H1 (cell line): ENCODE data around the gene FHAD1. TPM values are rescaled to one million over a fixed set of nuclear protein-coding genes. Genes with fewer than 3 reads are reported as not detected.

Experiments used
- CTCF ChIA-PET: fragments of 300-600 bp; sonication (Branson Sonifier 250); formaldehyde crosslinking; loops from one replicate; lab custom pipeline; 2021; ENCODE audit not compliant: partially characterized antibody; lab: Charles Lee
- POLR2A ChIA-PET: fragments of 300-600 bp; sonication (Branson Sonifier 250); formaldehyde crosslinking; loops from one replicate; lab custom pipeline; 2021; ENCODE audit warnings: inconsistent platforms; ENCODE audit not compliant: partially characterized antibody; lab: Charles Lee
- DNase-seq, 2 experiments: peaks; one replicate each; pipeline versions ENCODE4 v3.0.0 to v3.0.0-alpha.2; 2010 to 2022; ENCODE audit warnings: low spot score in 2 of 2, low read depth in 1 of 2, mixed read lengths in 1 of 2
- FAIRE-seq: peaks from 2 replicates; lab custom pipeline; 2011; peaks lifted over from hg19 to GRCh38; lab: Jason Lieb, UNC
- H2AFZ ChIP-seq: 2 replicates; pipeline ENCODE4 v1.8.1; 2012; ENCODE audit warnings: low read length, inconsistent platforms
- H2AK5ac ChIP-seq: 2 replicates; pipeline ENCODE4 v1.6.1; 2013; ENCODE audit warnings: low read depth, low read length
- H2BK120ac ChIP-seq: replicated peaks from 2 replicates; pipeline ENCODE3; 2013; ENCODE audit warnings: low read depth, low read length, inconsistent platforms
- H2BK12ac ChIP-seq: 2 replicates; pipeline ENCODE4 v1.6.1; 2013; ENCODE audit warnings: low read depth, low read length
- H2BK15ac ChIP-seq: 2 replicates; pipeline ENCODE4 v1.6.1; 2013; ENCODE audit warnings: low read length
- H2BK20ac ChIP-seq: 2 replicates; pipeline ENCODE4 v1.6.1; 2013; ENCODE audit warnings: low read length
- H2BK5ac ChIP-seq: 2 replicates; pipeline ENCODE4 v1.6.1; 2013; ENCODE audit warnings: low read depth, low read length
- H3K14ac ChIP-seq: 2 replicates; pipeline ENCODE4 v1.6.1; 2013; ENCODE audit warnings: inconsistent platforms; ENCODE audit not compliant: insufficient read length
- H3K18ac ChIP-seq: 2 replicates; pipeline ENCODE4 v1.6.1; 2013; ENCODE audit warnings: low read length; ENCODE audit errors: extremely low read depth
- H3K23ac ChIP-seq: 2 replicates; pipeline ENCODE4 v1.6.1; 2013; ENCODE audit warnings: inconsistent platforms; ENCODE audit not compliant: insufficient read length
- H3K23me2 ChIP-seq: 2 replicates; pipeline ENCODE4 v1.6.1; 2013; ENCODE audit warnings: low read depth, low read length
- H3K27ac ChIP-seq: 2 replicates; pipeline ENCODE4 v1.6.1; 2011; ENCODE audit warnings: low read depth, low read length, inconsistent platforms
- H3K27me3 ChIP-seq, 4 experiments: replicated peaks in 1 of 4; 1 replicate in 1 of 4; 2 replicates in 3 of 4; pipeline versions ENCODE4 v1.6.1 to v1.8.1; 2011 to 2013; ENCODE audit warnings: low read length in 3 of 4, mild to moderate bottlenecking in 3 of 4, inconsistent platforms in 2 of 4, mixed read lengths in 2 of 4, moderate library complexity in 1 of 4; ENCODE audit not compliant: control insufficient read depth in 3 of 4, insufficient read depth in 3 of 4; ENCODE audit errors: extremely low read depth in 1 of 4
- H3K36me3 ChIP-seq, 4 experiments: 2 replicates each; pipeline versions ENCODE4 v1.6.1 to v1.8.1; 2011 to 2013; ENCODE audit warnings: mild to moderate bottlenecking in 4 of 4, low read length in 3 of 4, moderate library complexity in 2 of 4, control low read depth in 1 of 4, inconsistent platforms in 1 of 4; ENCODE audit not compliant: insufficient read depth in 4 of 4, control insufficient read depth in 2 of 4
- H3K4ac ChIP-seq: replicated peaks from 2 replicates; pipeline ENCODE3; 2013; ENCODE audit warnings: low read length, low read depth, mixed read lengths, inconsistent platforms; ENCODE audit not compliant: insufficient read length
- H3K4me1 ChIP-seq, 4 experiments: replicated peaks in 1 of 4; 1 replicate in 1 of 4; 2 replicates in 3 of 4; pipeline versions ENCODE4 v1.6.1 to v1.8.1; 2011 to 2013; ENCODE audit warnings: low read length in 3 of 4, inconsistent platforms in 2 of 4, mixed read lengths in 1 of 4; ENCODE audit not compliant: insufficient read depth in 4 of 4, control insufficient read depth in 3 of 4
- H3K4me2 ChIP-seq, 2 experiments: 2 replicates each; pipeline versions ENCODE4 v1.6.1 to v1.8.1; 2011 to 2013; ENCODE audit warnings: low read depth in 2 of 2, low read length in 2 of 2, control low read depth in 1 of 2, inconsistent platforms in 1 of 2, mild to moderate bottlenecking in 1 of 2; ENCODE audit not compliant: insufficient read depth in 1 of 2
- H3K4me3 ChIP-seq, 4 experiments: fragments of 200-600, 300-600 bp in 1 of 4; sonication (generic), shearing (Covaris generic), sonication (Bioruptor Twin) in 1 of 4; 2 replicates each; pipeline versions ENCODE4 v1.5.1 to v1.8.1; 2011 to 2016; ENCODE audit warnings: low read length in 4 of 4, low read depth in 3 of 4, control low read depth in 2 of 4, inconsistent platforms in 2 of 4, mild to moderate bottlenecking in 2 of 4, mixed read lengths in 1 of 4, moderate library complexity in 1 of 4; ENCODE audit not compliant: insufficient read depth in 2 of 4; ENCODE audit errors: extremely low read depth in 1 of 4
- H3K56ac ChIP-seq: replicated peaks from 2 replicates; pipeline ENCODE3; 2013; ENCODE audit warnings: low read depth, mild to moderate bottlenecking, mixed read lengths, low read length, inconsistent platforms; ENCODE audit not compliant: insufficient read length
- H3K79me1 ChIP-seq: 2 replicates; pipeline ENCODE4 v1.6.1; 2013; ENCODE audit warnings: low read depth, low read length, control low read depth
- H3K79me2 ChIP-seq, 2 experiments: 2 replicates each; pipeline versions ENCODE4 v1.6.1 to v1.8.1; 2012 to 2013; ENCODE audit warnings: low read length in 2 of 2, mild to moderate bottlenecking in 2 of 2, inconsistent platforms in 1 of 2; ENCODE audit not compliant: insufficient read depth in 2 of 2, control insufficient read depth in 1 of 2
- H3K9ac ChIP-seq, 4 experiments: replicated peaks in 1 of 4; 1 replicate in 1 of 4; 2 replicates in 3 of 4; pipeline versions ENCODE4 v1.6.1 to v1.8.1; 2011 to 2013; ENCODE audit warnings: low read depth in 3 of 4, low read length in 3 of 4, control low read depth in 2 of 4, mild to moderate bottlenecking in 2 of 4, moderate library complexity in 2 of 4, inconsistent platforms in 1 of 4; ENCODE audit errors: extremely low read depth in 1 of 4
- H3K9me3 ChIP-seq, 2 experiments: 2 replicates each; pipeline versions ENCODE4 v1.6.1 to v1.8.1; 2012 to 2013; ENCODE audit warnings: mild to moderate bottlenecking in 2 of 2, moderate library complexity in 2 of 2, control low read depth in 1 of 2, inconsistent platforms in 1 of 2, low read depth in 1 of 2, low read length in 1 of 2, mixed read lengths in 1 of 2; ENCODE audit not compliant: insufficient read depth in 2 of 2
- H4K20me1 ChIP-seq, 2 experiments: replicated peaks in 1 of 2; 2 replicates each; pipeline versions ENCODE3 to v1.8.1; 2011 to 2013; ENCODE audit warnings: inconsistent platforms in 2 of 2, low read length in 2 of 2, mild to moderate bottlenecking in 1 of 2; ENCODE audit not compliant: insufficient read depth in 2 of 2, control insufficient read depth in 1 of 2
- H4K5ac ChIP-seq: 2 replicates; pipeline ENCODE4 v1.6.1; 2013; ENCODE audit warnings: low read length, low read depth, mixed read lengths, inconsistent platforms; ENCODE audit not compliant: insufficient read length
- H4K8ac ChIP-seq: 2 replicates; pipeline ENCODE4 v1.8.0; 2013; ENCODE audit warnings: mild to moderate bottlenecking, moderate library complexity, low read length, inconsistent platforms; ENCODE audit not compliant: insufficient read depth; ENCODE audit errors: extremely low read depth
- H4K91ac ChIP-seq: replicated peaks from 2 replicates; pipeline ENCODE3; 2013; ENCODE audit warnings: low read length, mixed read lengths, inconsistent platforms; ENCODE audit not compliant: insufficient read length
- BRCA1 ChIP-seq: IDR thresholded peaks from 2 replicates; pipeline ENCODE4 v1.6.1; 2012; ENCODE audit warnings: low read depth, low read length, improper control_type of control experiment
- CEBPB ChIP-seq: IDR thresholded peaks from 2 replicates; pipeline ENCODE4 v1.6.1; 2012; ENCODE audit warnings: low read depth, low read length
- CTBP2 ChIP-seq: IDR thresholded peaks from 2 replicates; pipeline ENCODE4 v1.7.0; 2011; ENCODE audit warnings: borderline replicate concordance, mild to moderate bottlenecking, moderate library complexity, mixed read lengths, low read length; ENCODE audit not compliant: insufficient read depth, insufficient read length
- EZH2 ChIP-seq: fragments of 200-600 bp; sonication (generic); IDR thresholded peaks from 2 replicates; pipeline ENCODE4 v1.7.1; 2012; ENCODE audit warnings: low read depth, mild to moderate bottlenecking, moderate library complexity, low read length, inconsistent platforms; ENCODE audit not compliant: severe bottlenecking
- NRF1 ChIP-seq: IDR thresholded peaks from 2 replicates; pipeline ENCODE4 v1.6.1; 2011; ENCODE audit warnings: mild to moderate bottlenecking, low read depth, low read length, improper control_type of control experiment
- RNF2 ChIP-seq: fragments of 200-900, 300-1000 bp; sonication (generic); IDR thresholded peaks from 2 replicates; pipeline ENCODE4 v1.7.1; 2016; ENCODE audit warnings: borderline replicate concordance, low read depth, mild to moderate bottlenecking, antibody characterized with exemption, low read length; ENCODE audit not compliant: poor library complexity, severe bottlenecking; ENCODE audit errors: missing control alignments
- SIN3A ChIP-seq, 2 experiments: IDR thresholded peaks in 1 of 2; conservative IDR thresholded peaks in 1 of 2; 2 replicates each; pipeline ENCODE4 v1.6.1; 2011 to 2012; ENCODE audit warnings: low read length in 2 of 2, improper control_type of control experiment in 1 of 2, low read depth in 1 of 2, mild to moderate bottlenecking in 1 of 2
- SIRT6 ChIP-seq: IDR thresholded peaks from one replicate; pipeline ENCODE4 v1.7.1; 2012; ENCODE audit warnings: low read length, inconsistent platforms
- SIX5 ChIP-seq: IDR thresholded peaks from 2 replicates; pipeline ENCODE4 v1.6.1; 2011; ENCODE audit warnings: mild to moderate bottlenecking, low read depth, low read length
- SP4 ChIP-seq: IDR thresholded peaks from 2 replicates; pipeline ENCODE4 v1.6.1; 2012; ENCODE audit warnings: low read length, inconsistent platforms
- WGBS, 2 experiments: shearing (Covaris generic) in 1 of 2; methylation state at CpG; one replicate each; pipeline versions ENCODE4 v1.1.6 to v1.1.7; 2013 to 2015; ENCODE audit warnings: low lambda C conversion rate in 2 of 2, mixed read lengths in 2 of 2, inconsistent platforms in 1 of 2, low coverage in 1 of 2, missing lambda C conversion rate in 1 of 2; ENCODE audit not compliant: insufficient replicate concordance in 2 of 2, insufficient coverage in 1 of 2, insufficient read length in 1 of 2; ENCODE audit errors: extremely low coverage in 1 of 2, missing lambda C conversion rate in 1 of 2; 5-methylcytosine and 5-hydroxymethylcytosine counted together
- polyA plus RNA-seq, 7 experiments: library from polyadenylated mRNA; depleted of rRNA in 3 of 7; stranded (reverse) in 5 of 7; unstranded in 2 of 7; fragments of >200 nt in 5 of 7; fragments of 200-250 nt in 2 of 7; gene quantifications; 1 replicate in 5 of 7; 2 replicates in 1 of 7; 4 replicates in 1 of 7; pipeline versions ENCODE4 v1.2.1 to v1.2.3, GENCODE V29; 2011 to 2013; ENCODE audit warnings: missing spikeins in 2 of 7, mixed read lengths in 2 of 7
- total RNA-seq: library from RNA; stranded (reverse); fragmentation: NEBNext Ultra II Directional; extraction: Animal tissue kit (Norgen Biotek cat#: 25700); gene quantifications from 2 replicates; pipeline ENCODE4 v1.2.1, GENCODE V29; 2021

FHAD1 gene
- total and polyA plus RNA-seq, 2 of the 8 experiments (the other 6 are each of a cell fraction or from before 2014, with no cell fraction given): 0.39 to 0.69 TPM

- H4K5ac ChIP-seq: no peak overlapping the region
- no peak overlapping the region for H2BK5ac ChIP-seq
- no peaks in the 10 kb centered on the region for H3K4me1 ChIP-seq
- H3K9ac ChIP-seq: no peak overlapping the region
- H3K23ac ChIP-seq: no peak overlapping the region
- H3K56ac ChIP-seq: no peak overlapping the region
- no peak overlapping the region for H2BK12ac ChIP-seq
- no peaks in the 10 kb centered on the region for H3K79me1 ChIP-seq
- H3K14ac ChIP-seq: no peak overlapping the region
- H3K4me2 ChIP-seq: no peak overlapping the region
- no peaks in the 10 kb centered on the region for H3K79me2 ChIP-seq
- no peak overlapping the region for H2AK5ac ChIP-seq
- no peak overlapping the region for H3K4me3 ChIP-seq
- no peak overlapping the region for H3K27ac ChIP-seq
- TF ChIP-seq SIN3A (conservative IDR thresholded peaks at IDR 0.05 in 1 of 2, IDR thresholded peaks at IDR 0.05 in 1 of 2; ENCODE audit: low read depth in 1 of 2, low read length in 2 of 2): no peak
- TF ChIP-seq BRCA1: no peak
- TF ChIP-seq SIRT6: no peak
- TF ChIP-seq CTBP2: no peak
- TF ChIP-seq CEBPB: no peak
- no peak for TF ChIP-seq RNF2
- TF ChIP-seq NRF1: no peak
- TF ChIP-seq EZH2: no peak
- no peak for TF ChIP-seq SIX5
- no peak for TF ChIP-seq SP4
- TF ChIP-seq, all 59 proteins: peak for 0
- Histone ChIP-seq H2BK20ac (no peak overlapping the region), H3K23me2 (no peaks in the 10 kb centered on the region), H3K36me3 (no peaks in the 10 kb centered on the region), H3K18ac (no peak overlapping the region), H2BK120ac (no peak overlapping the region), H2AFZ (no peak overlapping the region), H3K4ac (no peak overlapping the region), H2BK15ac (no peak overlapping the region), H4K8ac (no peak overlapping the region), H3K9me3 (peaks cover 7 to 8% of the 10 kb centered on the region in 2 experiments; a peak in 1 of 4 replicates), H3K27me3 (no peaks in the 10 kb centered on the region; a peak in 1 of 7 replicates), H4K20me1 (peaks cover 0 to 1% of the 10 kb centered on the region in 2 experiments), H4K91ac (no peak overlapping the region)
- DNase-seq: no peak
- ChIA-PET CTCF (interaction anchor here (0.7 to 3.1 kb wide), 26 partner anchors 8 to 269 kb away, joined by 3 to 26 read pairs (median 6); partner anchors contain the start of gene TMEM51), POLR2A (interaction anchor here (0.7 kb wide), 1 partner anchor 10 kb away, joined by 4 read pairs; no protein-coding TSS in a partner anchor)
- 96% methylated on average over 7 of the region's 7 CpGs; no CpG with 5 or more reads in 1 of the 2 experiments for WGBS, 2 experiments
- FAIRE-seq: no peak
Measured at GRCh38 chr1:15305468-15305770, 58.4 kb downstream of the FHAD1 start.
